GM10248 (cell line): ENCODE results near the gene PSMA2.

ENCODE experiments used
- CTCF ChIA-PET: fragments of 300-600 bp; sonication (Branson Sonifier 250); formaldehyde crosslinking; extraction: SDS; loops from one replicate; lab custom pipeline; 2021; ENCODE audit warnings: antibody characterized with exemption; lab: Yijun Ruan, JAX
- POLR2A ChIA-PET: fragments of 350-650 bp; sonication (Branson Sonifier 250); formaldehyde crosslinking; extraction: SDS; loops from one replicate; lab custom pipeline; 2020; ENCODE audit warnings: antibody characterized with exemption; lab: Yijun Ruan, JAX
- DNase-seq: peaks from one replicate; pipeline ENCODE4 v3.0.0; 2012; ENCODE audit errors: extremely low spot score
- CTCF ChIP-seq: IDR thresholded peaks from 2 replicates; pipeline ENCODE4 v1.5.1; 2012; ENCODE audit warnings: mild to moderate bottlenecking, low read depth; ENCODE audit errors: extremely low read depth, missing control alignments, control extremely low read depth

Gene PSMA2

GRCh38 chr7:42883950-42884349, 48.0 kb downstream of the PSMA2 start:
- ChIA-PET CTCF (no interaction called here), POLR2A (no interaction called here)
- TF ChIP-seq CTCF = no peak
- DNase-seq = no peak

- CTCF ChIA-PET = interaction anchor here (1.0 to 5.0 kb wide), 3 partner anchors 50 to 939 kb away, joined by 3 to 48 read pairs (median 3); no protein-coding TSS in a partner anchor
- POLR2A ChIA-PET = no interaction called here
- TF ChIP-seq CTCF = no peak
Observed at GRCh38 chr7:42880392-42880791, 51.6 kb downstream of the PSMA2 start.

GRCh38 chr7:42878303-42878702, 53.7 kb downstream of the PSMA2 start:
- CTCF ChIA-PET = interaction anchor here (1.3 to 5.0 kb wide), 7 partner anchors 9 to 946 kb away, joined by 3 to 48 read pairs (median 22); no protein-coding TSS in a partner anchor
- no peak for DNase-seq
- POLR2A ChIA-PET = no interaction called here
- TF ChIP-seq CTCF = no peak

More at GRCh38 chr7:42880392-42880791, 51.6 kb downstream of the PSMA2 start:
- DNase-seq = no peak

- no peak for DNase-seq
- POLR2A ChIA-PET = no interaction called here
- CTCF ChIA-PET = interaction anchor here (0.9 to 5.0 kb wide), 12 partner anchors 10 to 945 kb away, joined by 3 to 48 read pairs (median 8); no protein-coding TSS in a partner anchor
- no peak for TF ChIP-seq CTCF
Observed at GRCh38 chr7:42877862-42878261, 54.1 kb downstream of the PSMA2 start.

GRCh38 chr7:42876182-42877068, 55.5 kb downstream of the PSMA2 start:
- POLR2A ChIA-PET = no interaction called here
- DNase-seq = peak; percentile 60
- peak; percentile 90 for TF ChIP-seq CTCF
- CTCF ChIA-PET = interaction anchor here (0.9 to 5.0 kb wide), 20 partner anchors 9 to 942 kb away, joined by 3 to 48 read pairs (median 5); partner anchors contain the start of gene C7orf25

DNA sequence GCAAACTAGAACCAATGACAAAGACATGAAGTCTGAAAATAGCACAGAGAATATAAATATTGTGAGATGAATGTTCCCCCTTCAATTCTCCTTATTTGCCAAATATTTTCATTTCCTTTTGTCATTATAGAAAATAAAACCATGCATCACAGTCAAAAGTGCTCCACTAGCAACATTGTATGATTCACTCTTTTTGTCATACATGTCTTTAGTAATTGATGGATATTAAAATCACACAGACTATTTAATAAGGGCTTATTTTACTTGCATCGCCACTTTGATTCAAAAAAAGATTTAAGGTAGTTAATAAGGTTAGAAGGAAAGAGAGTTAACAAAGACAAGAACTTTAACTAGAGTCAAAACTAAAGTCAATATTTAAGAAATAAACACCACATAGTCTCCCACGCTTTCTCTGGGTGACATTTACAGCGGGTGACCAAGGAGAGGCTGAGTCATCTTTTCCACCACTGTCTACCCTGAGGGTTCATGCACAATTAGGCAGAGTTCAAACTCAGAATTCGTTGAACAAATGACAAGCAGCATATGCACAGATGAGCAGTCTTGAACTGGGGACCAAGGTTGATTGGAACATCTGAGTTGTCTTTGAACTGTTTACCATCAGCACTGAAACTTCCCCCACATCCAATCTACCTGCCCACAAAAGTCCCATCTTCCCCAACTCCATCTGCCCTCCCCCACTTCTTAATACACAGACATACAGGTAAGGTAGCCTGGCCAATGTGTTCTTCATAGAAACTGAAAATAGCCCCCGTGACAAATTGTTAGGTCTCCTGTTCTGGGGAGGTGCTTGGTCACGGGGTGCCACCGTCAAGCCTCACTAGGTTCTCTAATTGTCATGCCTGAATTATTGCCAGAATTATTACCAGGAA, 62.6 kb downstream of the PSMA2 start:
- peak; percentile 70 for DNase-seq
- ChIA-PET POLR2A (no interaction called here), CTCF (interaction anchor here (3.9 kb wide), 1 partner anchor 8 kb away, joined by 18 read pairs; no protein-coding TSS in a partner anchor)
- no peak for TF ChIP-seq CTCF
